ENCODE data around the gene CCNK.

GRCh38 chr14:99460793-99461192 lies 20.4 kb upstream of the CCNK start:
- TF ChIP-seq CTCF (IDR thresholded peaks at IDR 0.05) (no peak), POLR2AphosphoS5 (IDR thresholded peaks at IDR 0.05) (no peak), POLR2A (IDR thresholded peaks at IDR 0.05) (no peak)

All from suprapubic skin (tissue), 4 donors.